Endothelial cell (in vitro differentiated cells): ENCODE results near the gene LIM2. TPM values are rescaled to one million over a fixed set of nuclear protein-coding genes. Genes with fewer than 3 reads are reported as not detected.

Experiments
- DNase-seq: peaks from one replicate; pipeline ENCODE4 v3.0.0; 2021; ENCODE audit warnings: low spot score
- H3K27ac Mint-ChIP-seq: one replicate; pipeline ENCODE4 v1.8.0; 2021; ENCODE audit warnings: mixed read lengths, inconsistent platforms; ENCODE audit not compliant: unreplicated experiment
- H3K27me3 Mint-ChIP-seq: one replicate; pipeline ENCODE4 v1.8.0; 2021; ENCODE audit warnings: mild to moderate bottlenecking, moderate library complexity, mixed read lengths, inconsistent platforms; ENCODE audit not compliant: unreplicated experiment
- H3K36me3 Mint-ChIP-seq: one replicate; pipeline ENCODE4 v1.8.0; 2021; ENCODE audit warnings: mild to moderate bottlenecking, low read depth, mixed read lengths, inconsistent platforms; ENCODE audit not compliant: unreplicated experiment
- H3K4me1 Mint-ChIP-seq: one replicate; pipeline ENCODE4 v1.8.0; 2021; ENCODE audit warnings: mild to moderate bottlenecking, mixed read lengths, inconsistent platforms; ENCODE audit not compliant: unreplicated experiment
- H3K4me3 Mint-ChIP-seq: one replicate; pipeline ENCODE4 v1.8.0; 2021; ENCODE audit warnings: mild to moderate bottlenecking, mixed read lengths, inconsistent platforms; ENCODE audit not compliant: unreplicated experiment
- H3K9me3 Mint-ChIP-seq: one replicate; pipeline ENCODE4 v1.8.0; 2021; ENCODE audit warnings: mixed read lengths, inconsistent platforms; ENCODE audit not compliant: unreplicated experiment
- total RNA-seq: library from RNA; stranded (reverse); fragmentation: NEBNext Ultra II Directional; extraction: Animal tissue kit (Norgen Biotek cat#: 25700); gene quantifications from one replicate; pipeline ENCODE4 v1.2.1, GENCODE V29; 2021; ENCODE audit not compliant: unreplicated experiment
- TF ChIP-seq, protein P1 (sequence below): fragments of 200-600 bp; sonication (generic); IDR thresholded peaks from one replicate; pipeline ENCODE4 v1.5.0; 2021; ENCODE audit warnings: antibody characterized with exemption; ENCODE audit not compliant: unreplicated experiment

LIM2 gene
- total RNA-seq, 1 donor from 2014 or later, result not detected

DNA sequence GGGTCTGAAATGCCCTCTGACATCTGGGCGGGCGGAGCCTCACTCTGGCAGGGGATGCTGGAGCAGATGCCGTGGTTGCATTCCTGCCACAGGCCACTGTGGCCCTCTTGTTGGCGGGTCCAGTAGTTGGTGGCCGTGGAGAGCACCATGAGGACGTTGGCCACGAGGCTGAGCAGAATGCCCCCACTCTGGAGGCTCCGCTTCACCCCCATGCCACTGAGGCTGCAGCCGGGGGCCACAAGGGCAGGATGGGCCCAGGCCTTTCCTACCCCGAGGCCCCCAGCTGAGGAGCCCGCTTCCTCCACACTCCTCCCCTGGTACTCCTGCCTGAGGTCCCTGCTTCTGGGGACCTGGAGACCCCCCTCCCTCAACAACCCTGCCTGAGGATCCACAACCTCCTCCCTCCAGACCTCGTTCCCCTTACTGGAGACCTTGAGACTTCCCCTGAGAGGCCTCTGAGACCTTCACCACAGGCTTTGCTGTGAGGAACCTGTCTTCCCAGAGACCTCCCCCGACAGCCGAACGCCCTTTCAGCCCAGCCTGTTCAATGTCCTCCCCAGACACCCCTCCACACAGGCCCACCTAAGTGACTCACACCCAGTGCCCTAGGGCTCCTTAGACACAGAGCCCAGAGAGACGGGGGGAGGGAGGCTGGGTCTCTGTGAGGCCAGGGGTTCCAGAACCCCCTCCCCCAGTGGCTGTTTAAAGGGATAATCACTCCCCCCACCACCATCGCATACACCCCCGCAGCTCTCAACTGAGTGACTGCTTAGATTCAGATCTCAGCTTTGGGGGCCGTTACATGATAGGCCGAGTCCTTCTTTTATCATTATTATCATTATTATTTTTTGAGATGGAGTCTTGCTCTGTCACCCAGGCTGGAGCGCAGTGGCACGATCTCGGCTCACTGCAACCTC is 19.1 kb downstream of the LIM2 start, which contains the start of gene CLDND2:
TSS of gene CLDND2 (minus strand) at position 638 of the 917 bp plus-strand sequence. CDS start at position 212, 426 bp downstream.
- DNase-seq, result no peak
- Mint-ChIP-seq H3K27me3 (peaks cover 15% of the 10 kb centered on the region), H3K27ac (no peak within 1 kb of the TSS), H3K4me3 (peak within 1 kb of the TSS; percentile 96), H3K4me1 (peaks cover 22% of the 10 kb centered on the region), H3K9me3 (no peaks in the 10 kb centered on the region), H3K36me3 (peaks cover 10% of the 10 kb centered on the region)
- TF ChIP-seq, protein P1, sequence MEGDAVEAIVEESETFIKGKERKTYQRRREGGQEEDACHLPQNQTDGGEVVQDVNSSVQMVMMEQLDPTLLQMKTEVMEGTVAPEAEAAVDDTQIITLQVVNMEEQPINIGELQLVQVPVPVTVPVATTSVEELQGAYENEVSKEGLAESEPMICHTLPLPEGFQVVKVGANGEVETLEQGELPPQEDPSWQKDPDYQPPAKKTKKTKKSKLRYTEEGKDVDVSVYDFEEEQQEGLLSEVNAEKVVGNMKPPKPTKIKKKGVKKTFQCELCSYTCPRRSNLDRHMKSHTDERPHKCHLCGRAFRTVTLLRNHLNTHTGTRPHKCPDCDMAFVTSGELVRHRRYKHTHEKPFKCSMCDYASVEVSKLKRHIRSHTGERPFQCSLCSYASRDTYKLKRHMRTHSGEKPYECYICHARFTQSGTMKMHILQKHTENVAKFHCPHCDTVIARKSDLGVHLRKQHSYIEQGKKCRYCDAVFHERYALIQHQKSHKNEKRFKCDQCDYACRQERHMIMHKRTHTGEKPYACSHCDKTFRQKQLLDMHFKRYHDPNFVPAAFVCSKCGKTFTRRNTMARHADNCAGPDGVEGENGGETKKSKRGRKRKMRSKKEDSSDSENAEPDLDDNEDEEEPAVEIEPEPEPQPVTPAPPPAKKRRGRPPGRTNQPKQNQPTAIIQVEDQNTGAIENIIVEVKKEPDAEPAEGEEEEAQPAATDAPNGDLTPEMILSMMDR, result no peak

DNA sequence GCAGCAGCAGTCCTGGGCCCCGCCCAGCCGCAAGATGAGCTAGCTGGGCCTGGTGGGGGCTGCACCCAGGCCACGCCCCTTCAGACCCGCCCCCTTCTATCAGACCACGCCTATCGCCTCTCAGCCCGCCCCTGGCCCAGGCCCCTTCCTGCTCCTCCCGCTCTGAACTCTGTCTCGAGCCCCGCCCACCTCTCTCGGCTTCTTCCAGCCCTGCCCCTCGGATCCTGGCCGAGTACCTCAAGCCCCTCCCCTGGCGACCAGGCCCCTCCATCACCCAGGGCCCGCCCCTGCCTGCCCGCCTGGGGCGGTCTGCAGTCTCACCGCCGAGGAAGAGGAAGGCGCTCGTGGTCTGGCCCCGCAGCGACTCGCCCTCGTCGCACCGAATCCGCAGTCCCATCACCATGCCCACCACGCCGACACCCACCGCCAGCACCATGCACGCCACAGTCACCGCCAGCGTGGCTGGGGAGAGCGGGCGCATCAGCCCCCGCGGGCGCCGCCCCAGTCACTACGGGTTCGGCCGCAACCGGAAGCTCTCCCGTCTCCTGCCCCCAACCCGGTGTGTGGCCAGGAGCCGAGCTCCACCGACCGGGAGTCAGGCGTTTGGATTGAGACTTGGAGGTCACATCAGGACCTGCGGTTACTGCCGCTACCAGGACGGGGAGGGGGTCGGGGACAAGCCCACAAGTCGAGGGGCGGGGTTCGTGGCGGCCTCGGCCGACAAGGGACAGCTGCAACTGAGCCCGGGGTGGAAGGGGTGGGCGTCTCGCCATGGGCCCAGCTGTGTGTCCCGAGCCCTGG is 20.0 kb downstream of the LIM2 start:
- Mint-ChIP-seq H3K4me1 (peaks cover 19% of the 10 kb centered on the region), H3K27me3 (peaks cover 14% of the 10 kb centered on the region), H3K9me3 (no peaks in the 10 kb centered on the region), H3K4me3 (peak overlapping the region; percentile 96), H3K27ac (no peak overlapping the region), H3K36me3 (peaks cover 10% of the 10 kb centered on the region)
- TF ChIP-seq, protein P1, result no peak
- peak; percentile 98 for DNase-seq

DNA sequence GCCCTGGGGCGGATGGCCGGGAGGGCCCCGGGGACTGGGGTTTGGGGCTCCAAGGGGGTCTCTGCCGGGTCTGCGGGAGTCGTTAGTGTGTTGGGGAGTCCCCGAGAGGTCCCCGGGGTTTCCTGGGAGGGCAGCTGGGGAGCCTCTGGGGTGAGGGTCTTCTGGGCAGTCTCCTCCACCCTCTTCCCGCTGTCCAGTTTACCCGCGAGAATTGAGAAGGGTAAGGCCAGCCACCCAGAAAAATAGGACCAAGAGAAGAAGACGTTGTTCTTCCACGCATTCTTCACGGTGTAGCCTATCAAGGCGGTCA is 20.6 kb downstream of the LIM2 start:
- no peaks in the 10 kb centered on the region for H3K9me3 Mint-ChIP-seq
- H3K4me1 Mint-ChIP-seq, result peaks cover 18% of the 10 kb centered on the region
- H3K4me3 Mint-ChIP-seq, result peak overlapping the region; percentile 96
- peaks cover 10% of the 10 kb centered on the region for H3K36me3 Mint-ChIP-seq
- H3K27ac Mint-ChIP-seq, result no peak overlapping the region
- no peak for DNase-seq
- TF ChIP-seq, protein P1, result no peak
- peaks cover 14% of the 10 kb centered on the region for H3K27me3 Mint-ChIP-seq

DNA sequence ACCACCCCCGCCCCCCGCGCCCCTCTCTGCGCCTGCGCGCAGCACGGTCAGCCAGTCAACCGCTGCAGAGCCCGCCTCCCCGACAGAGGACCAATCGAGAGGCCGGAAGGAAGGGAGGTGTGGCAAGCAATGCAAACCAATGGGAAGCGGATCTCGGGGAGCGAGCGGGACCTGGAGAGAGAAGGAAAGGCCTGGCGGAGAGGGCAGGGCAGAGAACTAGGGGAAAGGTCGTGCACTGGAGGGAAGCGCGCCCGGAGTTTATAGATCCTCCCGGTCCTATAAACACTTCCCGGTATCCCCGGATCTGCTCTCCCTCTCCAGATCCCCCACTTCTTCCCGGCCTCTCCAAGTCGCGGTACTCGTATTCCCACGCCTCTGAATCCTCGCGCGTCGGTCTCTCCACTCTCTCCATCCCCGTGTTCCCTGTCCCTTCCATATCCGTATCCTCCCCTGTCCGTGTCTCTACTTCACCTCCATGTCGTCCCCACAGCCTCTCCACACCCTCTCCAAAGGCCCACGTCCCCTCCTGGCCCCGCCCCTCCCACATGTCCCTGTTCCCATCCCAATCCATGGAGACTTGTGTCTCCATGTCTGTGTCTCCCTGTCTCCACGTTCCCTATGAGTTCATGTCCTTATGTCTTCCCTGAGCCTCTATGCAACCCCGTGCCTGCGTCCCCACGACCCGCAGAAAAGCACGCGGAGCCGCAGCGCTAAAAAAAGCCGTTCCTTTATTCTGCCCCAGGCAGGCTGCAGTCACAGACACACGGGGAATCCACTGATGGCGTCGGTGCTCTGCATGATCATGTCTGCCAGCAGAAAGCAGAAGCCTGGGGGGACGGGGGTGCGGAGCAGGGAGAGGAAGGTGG is 21.2 kb downstream of the LIM2 start:
- Mint-ChIP-seq H3K36me3 (peaks cover 10% of the 10 kb centered on the region), H3K27me3 (peaks cover 12% of the 10 kb centered on the region), H3K4me1 (peaks cover 18% of the 10 kb centered on the region), H3K27ac (peak overlapping the region; percentile 89), H3K4me3 (peak overlapping the region; percentile 96), H3K9me3 (no peaks in the 10 kb centered on the region)
- peak; percentile 97 for DNase-seq
- TF ChIP-seq, protein P1, result no peak
